NCI-H187 treated with DMSO at 0.1 percent for 48 hours (cell line): ENCODE results near the gene KCNK15.
"Not testable (repeated sequence)": the region's sequence is repeated elsewhere in the genome, so short reads cannot be mapped to it uniquely, and the experiment has no call there.

Source experiments
- DNase-seq: peaks from one replicate; lab custom pipeline; 2025; lab: John Stamatoyannopoulos, UW

The KCNK15 gene

DNA sequence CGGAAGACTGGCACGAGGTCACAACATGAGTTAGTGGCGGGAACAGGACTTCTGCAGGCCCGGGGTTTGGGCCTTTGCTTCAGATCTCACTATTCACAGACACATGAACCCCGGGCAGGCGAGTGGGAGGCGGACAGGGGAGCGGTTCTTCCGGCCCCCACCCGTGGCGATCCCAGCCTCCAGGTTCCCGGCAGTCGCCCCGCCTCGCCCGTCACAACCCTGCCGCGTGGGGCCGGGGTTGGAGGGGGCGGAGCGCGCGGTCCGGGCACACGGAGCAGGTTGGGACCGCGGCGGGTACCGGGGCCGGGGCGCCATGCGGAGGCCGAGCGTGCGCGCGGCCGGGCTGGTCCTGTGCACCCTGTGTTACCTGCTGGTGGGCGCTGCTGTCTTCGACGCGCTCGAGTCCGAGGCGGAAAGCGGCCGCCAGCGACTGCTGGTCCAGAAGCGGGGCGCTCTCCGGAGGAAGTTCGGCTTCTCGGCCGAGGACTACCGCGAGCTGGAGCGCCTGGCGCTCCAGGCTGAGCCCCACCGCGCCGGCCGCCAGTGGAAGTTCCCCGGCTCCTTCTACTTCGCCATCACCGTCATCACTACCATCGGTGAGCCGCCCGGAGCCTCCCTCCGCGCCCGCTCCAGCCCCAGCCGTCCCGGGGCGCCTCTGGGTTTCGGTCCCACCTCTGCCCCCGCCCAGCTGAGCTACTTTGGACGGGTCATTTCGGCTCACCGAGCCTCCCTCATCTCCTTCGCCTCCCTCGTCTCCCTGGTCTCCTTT is at the start of gene KCNK15:
KCNK15 (plus strand) TSS at position 268 of the 769 bp plus-strand sequence; CDS start at position 314, 46 bp downstream.
- no peak for DNase-seq

DNA sequence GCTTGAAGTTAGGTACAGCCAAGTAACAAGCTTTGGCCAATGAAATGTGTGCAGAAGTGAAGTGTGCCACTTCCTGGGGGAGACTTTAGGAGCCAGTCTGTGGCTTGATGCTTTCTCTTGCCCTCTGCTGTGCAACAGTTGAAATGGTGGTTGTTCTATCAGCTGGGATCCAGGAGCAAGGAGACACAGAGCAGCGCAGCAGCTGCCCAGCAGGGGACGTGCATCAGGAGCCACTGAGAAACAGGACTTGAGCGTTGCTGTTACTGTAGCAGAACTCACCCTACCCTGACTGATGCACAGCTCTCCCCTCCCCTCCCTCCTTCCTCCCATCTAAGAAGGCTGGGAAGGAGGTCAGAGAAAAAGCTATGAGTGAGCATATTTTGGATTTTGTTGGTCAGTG is 49.4 kb upstream of the KCNK15 start:
- DNase-seq = no peak

DNA sequence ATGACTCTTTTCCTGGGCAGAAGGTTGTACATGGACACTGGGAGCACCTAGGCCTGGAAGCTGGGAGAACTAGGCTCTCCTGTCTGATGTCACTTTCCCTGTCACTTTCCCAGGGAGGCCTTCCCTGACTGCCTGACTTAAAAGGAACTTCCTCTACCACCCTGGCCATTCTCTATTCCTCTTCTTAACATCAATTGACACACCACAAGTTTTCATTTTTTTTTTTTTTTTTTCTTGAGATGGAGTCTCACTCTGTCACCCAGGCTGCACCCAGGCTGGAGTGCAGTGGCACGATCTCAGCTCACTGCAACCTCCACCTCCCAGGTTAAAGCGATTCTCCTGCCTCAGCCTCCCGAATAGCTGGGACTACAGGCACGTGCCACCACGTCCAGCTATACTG is 48.6 kb upstream of the KCNK15 start:
- not testable (repeated sequence) for DNase-seq

DNA sequence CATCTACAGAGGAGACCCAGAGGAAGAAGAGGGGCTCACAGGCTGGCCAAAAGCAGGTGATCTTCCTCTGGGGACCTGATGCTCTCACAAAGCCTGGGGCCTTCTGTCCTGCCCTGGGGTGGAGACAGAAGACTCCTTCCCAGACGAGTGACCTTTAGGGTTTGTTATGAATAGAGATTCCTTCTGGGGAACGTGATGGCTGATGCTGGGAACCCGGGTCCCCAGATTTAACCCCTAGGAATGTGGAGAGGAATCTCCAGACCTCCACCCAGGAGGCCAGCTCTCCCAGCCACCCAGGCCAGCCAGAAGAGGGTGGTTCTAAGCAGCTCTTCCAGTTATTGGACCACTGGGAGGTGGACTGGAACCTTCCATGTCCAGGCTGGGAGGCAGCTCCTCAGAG is 47.3 kb upstream of the KCNK15 start:
- DNase-seq = no peak

DNA sequence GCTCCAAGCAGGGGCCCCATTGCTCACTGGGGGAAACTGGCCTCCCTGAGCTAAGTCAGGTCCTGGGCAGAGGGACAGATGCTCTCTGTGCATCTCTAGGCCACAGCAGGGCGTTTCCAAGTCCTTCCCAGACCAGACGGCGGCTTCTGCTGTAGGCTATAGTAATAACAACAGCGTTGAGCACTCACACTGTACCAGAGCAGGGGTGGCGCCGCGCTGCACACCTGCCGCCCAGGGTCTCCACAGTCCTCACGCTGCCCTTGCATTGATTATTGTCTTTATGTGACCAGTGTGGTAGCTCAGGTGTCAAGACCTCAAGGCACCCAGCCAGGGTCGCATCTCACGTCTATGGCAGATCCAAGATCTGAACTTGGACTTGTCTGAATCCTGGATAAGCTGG is 45.4 kb upstream of the KCNK15 start:
- DNase-seq = no peak

DNA sequence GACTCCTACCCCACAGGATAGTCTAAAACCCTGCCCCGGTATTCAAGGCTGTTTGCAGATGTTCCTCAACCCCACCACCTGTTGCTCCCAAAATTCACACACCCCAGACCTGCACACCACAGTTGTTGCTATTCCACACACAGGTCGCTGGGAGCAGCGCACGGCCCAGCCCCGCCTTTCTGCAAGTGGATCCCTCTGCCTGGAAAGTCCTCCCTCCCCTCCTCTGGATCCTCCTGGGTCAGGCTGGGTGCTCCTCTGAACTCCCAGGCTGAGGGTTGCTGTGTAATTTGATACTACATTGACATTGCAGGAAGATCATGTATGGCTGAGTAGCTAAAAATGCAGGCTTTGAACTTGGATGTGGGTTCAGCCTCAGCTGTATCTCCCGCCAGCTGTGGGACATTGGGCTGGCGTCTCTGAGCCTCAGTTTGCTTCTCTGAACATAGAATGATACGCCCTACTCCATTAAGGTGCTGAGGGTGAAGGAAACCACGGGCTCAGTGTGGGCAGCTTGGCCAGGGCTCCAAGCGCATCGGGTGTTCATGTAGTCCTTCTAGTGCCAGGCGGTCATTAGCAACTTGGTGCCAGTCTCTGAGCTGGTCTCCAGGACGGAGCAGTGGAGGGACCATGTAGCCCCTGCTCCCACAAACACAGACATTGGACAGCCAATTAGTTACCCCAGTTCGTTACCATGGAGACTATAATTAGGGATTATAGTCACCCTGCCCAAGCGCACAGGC is 44.4 kb upstream of the KCNK15 start:
- DNase-seq = no peak

DNA sequence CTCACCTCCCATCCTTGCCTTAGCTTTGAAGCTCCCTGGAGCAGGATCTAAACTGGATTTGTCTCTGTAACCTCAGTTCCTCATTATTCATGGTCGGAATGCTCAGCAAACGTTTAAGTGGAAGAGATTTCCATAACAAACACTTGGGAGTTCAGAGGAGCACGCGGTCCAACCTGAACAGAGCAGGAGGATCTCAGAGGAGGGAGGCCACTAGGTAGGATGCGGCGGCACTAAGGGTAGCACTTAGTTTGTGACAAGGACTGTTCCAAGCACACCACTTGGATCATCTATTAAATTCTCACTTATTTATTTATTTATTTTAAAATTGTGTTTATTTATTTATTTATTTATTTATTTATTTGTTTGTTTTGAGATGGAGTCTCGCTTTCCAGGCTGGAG is 43.8 kb upstream of the KCNK15 start:
- DNase-seq = no peak

- DNase-seq = no peak
These were observed 42.9 kb upstream of the KCNK15 start for GRCh38 chr20:44702776-44703175.

DNA sequence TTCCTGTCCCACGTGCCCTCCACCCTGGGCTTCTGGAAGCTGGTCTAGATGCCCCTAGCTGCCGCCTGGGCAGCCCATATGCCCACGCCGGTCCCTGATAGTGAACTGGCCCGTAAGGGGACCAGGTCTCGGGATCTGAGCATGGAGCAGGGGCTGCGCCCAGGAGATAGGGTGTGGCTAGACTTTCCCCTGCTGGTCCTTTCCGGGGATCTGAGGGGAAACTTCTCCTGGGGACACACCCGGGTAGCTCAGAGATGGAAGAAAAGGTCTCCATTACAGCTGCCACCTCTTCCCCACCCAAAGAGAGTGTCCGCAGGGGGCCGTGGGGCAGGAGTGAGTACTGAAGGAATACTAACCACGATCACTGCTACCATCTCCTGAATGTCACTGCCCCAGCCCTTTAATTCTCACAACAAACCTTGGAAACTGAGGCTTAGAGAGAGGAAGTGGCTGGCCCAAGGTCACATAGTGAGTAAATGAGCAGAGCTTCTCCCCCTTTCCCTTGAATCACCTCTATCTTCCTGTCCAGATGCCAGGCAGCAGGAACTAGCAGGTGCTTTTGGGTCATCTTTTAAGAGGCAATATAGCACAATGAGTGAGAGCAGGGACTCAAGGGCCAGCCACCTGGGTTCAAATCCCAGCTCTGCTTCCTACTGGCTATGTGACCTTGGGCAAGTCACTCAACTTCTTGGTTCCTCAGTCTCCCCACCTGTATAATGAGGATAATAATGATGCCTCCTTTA is 42.3 kb upstream of the KCNK15 start:
- DNase-seq = no peak

DNA sequence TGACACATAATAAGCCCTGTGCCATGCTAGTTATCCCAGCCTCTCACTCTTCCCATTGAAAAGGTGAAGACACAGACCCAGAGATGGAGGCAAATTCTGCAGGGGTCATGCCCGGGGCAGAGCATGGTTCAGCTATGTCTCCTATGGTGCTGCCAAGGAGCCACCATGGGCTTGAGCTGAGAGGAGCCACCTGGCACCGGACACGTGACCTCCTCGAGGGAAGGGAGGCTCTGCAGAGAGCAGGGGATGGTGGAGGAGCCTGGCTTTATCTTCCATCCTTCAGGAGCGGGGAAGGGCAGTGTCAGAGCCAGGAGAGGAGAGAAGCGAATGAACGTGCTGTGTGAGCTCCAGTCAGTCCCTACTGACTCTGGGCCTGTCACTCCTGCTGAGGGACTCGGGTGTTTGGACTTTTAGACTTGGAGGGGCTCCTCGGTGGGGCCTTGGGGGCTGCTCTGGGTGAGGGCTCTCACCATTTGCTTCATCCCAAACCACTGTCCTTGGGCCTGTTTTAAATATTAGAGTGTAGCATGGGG is 41.6 kb upstream of the KCNK15 start:
- DNase-seq = no peak

DNA sequence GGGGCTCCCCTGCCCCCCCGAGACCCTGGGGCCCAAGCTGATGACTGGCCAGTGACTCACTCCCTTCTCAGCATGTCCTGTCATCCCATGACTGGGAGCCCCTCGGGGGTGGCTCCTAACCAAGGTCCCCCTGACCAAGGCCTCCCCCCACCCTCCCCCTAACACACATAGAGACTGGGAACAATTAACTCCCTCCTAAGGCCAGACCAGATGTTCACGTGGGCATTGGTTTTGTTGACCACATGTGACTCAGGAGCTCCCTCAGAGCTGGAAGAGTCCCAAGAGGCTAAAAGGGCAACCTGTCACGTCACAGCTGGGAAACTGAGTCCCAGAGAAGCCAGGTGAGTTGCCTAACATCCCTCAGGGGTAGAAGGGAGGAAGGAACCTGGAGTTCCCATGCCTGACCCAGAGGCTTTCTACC is 41.1 kb upstream of the KCNK15 start:
- no peak for DNase-seq

GRCh38 chr20:44705364-44706094 is 40.1 kb upstream of the KCNK15 start:
- no peak for DNase-seq

DNA sequence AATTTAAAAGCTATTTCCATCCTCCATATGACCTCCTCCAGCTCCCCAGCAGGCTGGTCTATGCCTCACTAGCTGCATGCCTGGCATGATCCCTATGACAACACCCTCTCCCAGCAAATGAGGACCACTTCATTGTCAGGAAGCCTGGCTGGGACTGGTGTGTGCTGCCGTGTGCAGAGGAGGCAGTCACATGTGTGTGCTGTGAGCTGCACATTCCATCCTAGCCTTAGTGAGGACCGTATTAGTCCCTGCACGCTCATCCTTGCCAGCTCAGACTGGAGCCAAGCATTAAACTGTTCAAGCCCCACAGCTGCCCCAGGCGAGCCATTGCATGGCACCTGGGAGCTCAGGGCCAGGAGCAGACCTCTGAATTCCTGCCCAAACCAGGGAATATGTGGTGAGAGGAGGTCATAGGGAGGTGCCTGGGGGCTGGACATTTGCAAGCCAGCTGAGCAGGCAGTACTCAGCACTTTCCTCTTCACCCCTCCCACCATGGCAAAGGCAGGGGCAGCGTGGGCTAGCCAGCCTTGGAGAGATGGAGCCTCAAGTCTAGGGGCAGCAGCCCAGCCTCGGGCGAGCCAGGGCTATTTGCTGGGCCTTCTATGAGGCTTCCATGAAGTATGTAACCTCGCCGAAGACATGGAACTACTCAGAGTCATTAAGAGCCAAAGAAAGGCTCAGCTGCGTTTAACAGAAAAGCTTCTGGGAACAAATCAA is 39.2 kb upstream of the KCNK15 start:
- DNase-seq = no peak

- no peak for DNase-seq
These were observed 38.6 kb upstream of the KCNK15 start for GRCh38 chr20:44707018-44707579.

GRCh38 chr20:44709380-44709779 is 36.3 kb upstream of the KCNK15 start:
- DNase-seq = no peak

DNA sequence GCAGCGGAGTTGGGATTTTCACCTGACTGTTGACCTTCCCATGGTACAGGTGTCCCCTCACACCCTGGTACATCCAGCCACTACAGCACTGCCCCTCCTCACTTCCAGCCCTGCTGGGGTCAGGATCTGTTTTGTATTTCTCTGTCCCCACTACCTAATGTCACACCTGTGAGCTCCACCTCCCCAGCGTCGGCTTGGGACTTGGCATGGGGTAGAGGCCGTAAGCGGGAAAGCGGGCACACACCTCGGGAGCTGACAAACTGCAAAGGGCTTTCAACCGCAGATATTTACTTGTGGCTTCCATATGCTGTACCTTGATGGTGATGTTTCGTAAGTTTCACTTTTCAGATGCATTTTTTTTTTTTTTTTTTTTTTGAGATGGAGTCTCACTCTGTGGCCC is 35.9 kb upstream of the KCNK15 start:
- no peak for DNase-seq

DNA sequence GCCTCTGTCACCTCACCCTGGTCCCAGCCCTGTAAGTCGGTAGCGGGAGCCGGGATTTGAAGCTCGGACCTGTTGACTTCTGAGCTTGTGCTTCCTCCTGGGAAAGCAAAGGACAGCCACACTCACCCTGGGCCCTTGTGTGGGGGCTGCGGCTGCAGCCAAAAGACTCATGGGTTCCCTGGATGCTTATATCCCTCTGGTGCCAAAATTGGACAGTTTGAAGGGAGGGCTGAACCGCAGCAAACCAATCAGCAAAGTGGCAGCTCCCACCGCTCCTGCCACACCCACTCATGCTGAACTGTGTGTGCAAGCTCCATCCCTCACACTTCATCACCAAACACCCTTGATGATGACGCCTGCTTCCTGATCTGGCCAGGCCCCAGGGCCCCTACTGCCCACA is 34.4 kb upstream of the KCNK15 start:
- no peak for DNase-seq

DNA sequence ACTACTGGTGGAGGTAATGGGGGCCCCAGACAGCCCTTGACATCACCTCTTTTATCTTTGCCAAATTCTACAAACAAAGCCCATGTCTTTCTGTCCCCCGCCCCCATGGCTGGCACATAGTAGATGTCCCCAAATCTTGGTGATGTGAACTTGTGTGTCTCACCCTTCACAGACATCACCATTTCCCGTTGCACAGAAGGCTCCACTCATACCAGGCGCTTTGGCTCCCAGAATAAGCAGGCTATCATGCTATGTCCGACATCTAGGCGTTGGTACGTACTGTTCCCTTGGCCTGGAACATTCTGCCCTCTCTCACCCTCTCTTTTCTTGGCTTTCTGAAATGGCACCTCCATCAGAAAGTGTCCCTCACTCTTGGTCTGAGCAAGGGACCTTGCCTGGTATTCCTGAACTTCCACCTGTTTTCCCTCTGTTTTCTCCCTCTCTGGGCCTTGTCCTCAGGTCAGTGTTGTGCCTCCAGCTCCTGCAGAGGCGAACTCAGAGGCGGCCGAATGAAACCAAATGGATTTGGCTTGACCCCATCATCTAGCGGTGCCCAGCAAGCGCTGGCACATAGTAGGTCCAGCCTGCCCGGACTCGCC is 31.5 kb upstream of the KCNK15 start:
- DNase-seq = no peak

DNA sequence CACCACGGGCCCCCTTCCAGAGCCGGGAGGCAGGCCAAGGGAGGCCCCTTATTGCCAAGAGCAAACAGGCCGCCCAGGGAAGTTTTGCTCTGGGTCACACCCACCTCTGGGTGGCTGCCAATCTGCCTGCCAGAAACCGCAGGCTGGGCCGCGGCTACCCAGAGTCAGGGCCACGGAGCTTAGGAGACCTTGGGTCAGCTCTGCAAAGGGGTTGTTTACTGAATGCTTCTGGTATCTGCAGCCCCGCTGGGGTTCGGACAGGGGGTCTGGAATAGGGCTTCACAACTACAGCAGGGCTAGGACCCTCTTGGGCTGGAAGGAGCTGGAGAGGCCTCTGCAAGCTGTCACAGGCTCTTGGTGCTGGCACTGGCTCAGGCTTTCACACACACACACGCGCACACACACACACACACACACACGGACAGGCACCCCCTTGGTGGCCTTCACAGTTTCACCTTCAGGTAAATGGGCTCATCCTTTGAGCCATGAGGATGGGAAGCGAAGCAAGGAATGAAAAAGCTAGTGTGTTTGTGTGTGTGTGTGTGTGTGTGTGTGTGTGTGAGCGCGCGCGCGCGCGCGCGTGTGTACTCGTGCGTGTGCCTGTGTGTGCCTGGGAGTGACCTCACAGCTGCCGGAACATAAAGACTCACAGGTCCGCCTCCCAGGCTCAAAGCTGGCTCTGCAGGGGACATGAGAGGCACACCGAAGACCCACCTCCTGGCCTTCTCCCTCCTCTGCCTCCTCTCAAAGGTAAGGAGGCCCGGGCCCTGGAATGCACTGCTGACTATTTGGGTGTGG is 30.8 kb upstream of the KCNK15 start, which contains the start of gene CCN5:
CCN5 (plus strand) TSS at position 669 of the 798 bp plus-strand sequence; CDS start at position 691, 22 bp downstream.
- no peak for DNase-seq
